ENCODE results near the gene SLCO3A1.

The SLCO3A1 gene

GRCh38 chr15:92035551-92035950, 182.0 kb downstream of the SLCO3A1 start:
- H3K9me3 ChIP-seq (ENCODE audit: insufficient read depth, low read depth, low read length), result peaks cover 4% of the 10 kb centered on the region
- H3K4me1 ChIP-seq (ENCODE audit: insufficient read depth, low read length), result peaks cover 13% of the 10 kb centered on the region
- H3K9ac ChIP-seq (ENCODE audit: low read depth, low read length), result no peak overlapping the region

DNA sequence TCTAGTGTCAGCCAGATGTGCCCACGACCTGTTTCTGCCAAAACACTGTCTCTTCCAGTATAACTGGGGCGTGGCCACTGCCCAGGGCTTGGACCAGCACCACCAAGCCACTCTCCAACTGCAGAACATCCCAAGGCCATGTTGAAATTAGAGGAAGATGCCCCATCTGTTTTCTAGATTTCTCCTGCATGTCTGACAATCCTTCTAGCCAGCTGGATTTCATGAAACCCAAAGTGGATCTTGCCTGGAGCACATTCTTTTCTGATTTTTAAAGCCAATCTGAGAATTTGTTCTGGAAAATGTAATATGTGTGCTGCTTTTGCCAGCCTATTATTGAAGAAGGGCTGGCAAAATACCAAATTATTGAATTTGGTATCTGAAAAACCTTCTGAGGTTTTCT, 182.5 kb downstream of the SLCO3A1 start:
- Histone ChIP-seq H3K4me3 (ENCODE audit: low read length) (no peak overlapping the region), H3K9me3 (ENCODE audit: insufficient read depth, low read depth, low read length) (peaks cover 4% of the 10 kb centered on the region), H3K4me1 (ENCODE audit: insufficient read depth, low read length) (peaks cover 13% of the 10 kb centered on the region), H3K27ac (ENCODE audit: low read length) (no peak overlapping the region), H3K36me3 (ENCODE audit: insufficient read depth, low read depth, low read length) (no peaks in the 10 kb centered on the region), H3K9ac (ENCODE audit: low read depth, low read length) (no peak overlapping the region), H3K27me3 (ENCODE audit: insufficient read depth, low read length) (no peaks in the 10 kb centered on the region)

More at GRCh38 chr15:92035551-92035950, 182.0 kb downstream of the SLCO3A1 start:
- no peak overlapping the region for H3K4me3 ChIP-seq (ENCODE audit: low read length)
- H3K27me3 ChIP-seq (ENCODE audit: insufficient read depth, low read length), result no peaks in the 10 kb centered on the region
- no peak overlapping the region for H3K27ac ChIP-seq (ENCODE audit: low read length)
- H3K36me3 ChIP-seq (ENCODE audit: insufficient read depth, low read depth, low read length), result no peaks in the 10 kb centered on the region

DNA sequence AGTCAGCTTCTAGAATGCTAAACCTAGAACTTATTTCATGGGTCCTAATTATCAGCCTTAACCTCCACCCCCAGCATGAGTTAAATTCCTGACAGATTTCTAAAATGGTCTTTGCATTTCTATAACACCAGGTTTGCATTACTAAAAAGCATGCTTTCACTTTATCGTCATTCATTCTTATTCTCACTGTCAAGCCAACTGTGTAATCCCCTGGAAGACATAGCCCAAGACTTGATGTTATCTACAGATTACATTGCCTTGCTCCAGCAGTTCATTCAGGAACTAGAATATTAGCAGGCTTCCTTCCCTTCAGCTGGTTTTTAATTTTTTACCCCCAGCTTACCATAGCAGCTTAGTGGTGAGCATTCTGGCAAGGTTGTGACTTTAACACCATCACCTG, 184.0 kb downstream of the SLCO3A1 start:
- Histone ChIP-seq H3K9ac (ENCODE audit: low read depth, low read length) (no peak overlapping the region), H3K9me3 (ENCODE audit: insufficient read depth, low read depth, low read length) (peaks cover 4% of the 10 kb centered on the region), H3K36me3 (ENCODE audit: insufficient read depth, low read depth, low read length) (no peaks in the 10 kb centered on the region), H3K27me3 (ENCODE audit: insufficient read depth, low read length) (no peaks in the 10 kb centered on the region), H3K27ac (ENCODE audit: low read length) (no peak overlapping the region), H3K4me3 (ENCODE audit: low read length) (peak overlapping the region; percentile 1; the same call in 1 of the 2 replicates), H3K4me1 (ENCODE audit: insufficient read depth, low read length) (peaks cover 10% of the 10 kb centered on the region)

DNA sequence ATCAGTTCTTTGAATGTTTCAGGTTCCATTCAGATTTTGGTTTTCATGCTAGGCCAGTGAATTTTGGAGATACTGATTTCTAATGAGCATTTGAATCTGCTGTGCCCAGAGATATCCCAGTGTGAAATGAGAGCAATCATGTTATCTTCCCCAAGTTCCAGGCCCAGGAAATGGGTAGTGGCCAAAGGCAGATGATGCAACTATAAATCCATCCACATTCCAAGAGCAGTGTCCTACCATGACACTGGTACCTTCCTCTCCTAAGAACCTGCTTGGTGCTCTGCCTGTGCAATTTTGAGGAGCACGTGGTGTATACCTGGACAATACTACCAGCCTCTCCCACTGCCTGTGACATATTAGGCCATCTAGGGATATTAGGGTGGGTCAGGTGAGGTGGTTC, 186.8 kb downstream of the SLCO3A1 start:
- no peaks in the 10 kb centered on the region for H3K36me3 ChIP-seq (ENCODE audit: insufficient read depth, low read depth, low read length)
- no peak overlapping the region for H3K9ac ChIP-seq (ENCODE audit: low read depth, low read length)
- no peak overlapping the region for H3K27ac ChIP-seq (ENCODE audit: low read length)
- no peak overlapping the region for H3K4me3 ChIP-seq (ENCODE audit: low read length)
- H3K9me3 ChIP-seq (ENCODE audit: insufficient read depth, low read depth, low read length), result peaks cover 4% of the 10 kb centered on the region
- H3K4me1 ChIP-seq (ENCODE audit: insufficient read depth, low read length), result peaks cover 10% of the 10 kb centered on the region
- H3K27me3 ChIP-seq (ENCODE audit: insufficient read depth, low read length), result no peaks in the 10 kb centered on the region

GRCh38 chr15:92041371-92041770, 187.9 kb downstream of the SLCO3A1 start:
- no peaks in the 10 kb centered on the region for H3K27me3 ChIP-seq (ENCODE audit: insufficient read depth, low read length)
- peaks cover 4% of the 10 kb centered on the region for H3K9me3 ChIP-seq (ENCODE audit: insufficient read depth, low read depth, low read length)
- H3K27ac ChIP-seq (ENCODE audit: low read length), result no peak overlapping the region
- no peaks in the 10 kb centered on the region for H3K36me3 ChIP-seq (ENCODE audit: insufficient read depth, low read depth, low read length)
- H3K4me1 ChIP-seq (ENCODE audit: insufficient read depth, low read length), result peaks cover 10% of the 10 kb centered on the region
- H3K9ac ChIP-seq (ENCODE audit: low read depth, low read length), result no peak overlapping the region
- no peak overlapping the region for H3K4me3 ChIP-seq (ENCODE audit: low read length)

DNA sequence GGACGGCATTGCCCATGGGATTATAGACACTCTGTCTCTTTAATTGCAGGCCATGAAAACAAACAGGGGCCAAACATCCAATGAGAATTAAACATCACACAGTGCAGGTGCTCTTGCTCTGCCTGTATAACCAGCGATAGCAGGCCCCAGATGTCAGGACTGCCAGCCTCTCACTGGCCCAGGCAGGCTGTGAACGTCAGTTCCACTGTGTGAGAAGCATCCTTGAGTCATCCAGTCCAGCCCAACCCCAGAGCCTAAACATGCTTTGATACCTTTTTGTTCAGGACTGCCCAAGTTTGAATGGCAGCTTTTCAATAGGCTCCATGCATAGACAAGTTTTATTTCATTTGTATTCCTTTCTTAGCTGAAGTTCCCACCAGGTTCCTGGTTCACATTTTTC, 189.8 kb downstream of the SLCO3A1 start:
- H3K36me3 ChIP-seq (ENCODE audit: insufficient read depth, low read depth, low read length), result no peaks in the 10 kb centered on the region
- no peak overlapping the region for H3K27ac ChIP-seq (ENCODE audit: low read length)
- no peak overlapping the region for H3K4me3 ChIP-seq (ENCODE audit: low read length)
- H3K9me3 ChIP-seq (ENCODE audit: insufficient read depth, low read depth, low read length), result peaks cover 4% of the 10 kb centered on the region
- H3K9ac ChIP-seq (ENCODE audit: low read depth, low read length), result no peak overlapping the region
- H3K4me1 ChIP-seq (ENCODE audit: insufficient read depth, low read length), result no peaks in the 10 kb centered on the region
- H3K27me3 ChIP-seq (ENCODE audit: insufficient read depth, low read length), result no peaks in the 10 kb centered on the region

DNA sequence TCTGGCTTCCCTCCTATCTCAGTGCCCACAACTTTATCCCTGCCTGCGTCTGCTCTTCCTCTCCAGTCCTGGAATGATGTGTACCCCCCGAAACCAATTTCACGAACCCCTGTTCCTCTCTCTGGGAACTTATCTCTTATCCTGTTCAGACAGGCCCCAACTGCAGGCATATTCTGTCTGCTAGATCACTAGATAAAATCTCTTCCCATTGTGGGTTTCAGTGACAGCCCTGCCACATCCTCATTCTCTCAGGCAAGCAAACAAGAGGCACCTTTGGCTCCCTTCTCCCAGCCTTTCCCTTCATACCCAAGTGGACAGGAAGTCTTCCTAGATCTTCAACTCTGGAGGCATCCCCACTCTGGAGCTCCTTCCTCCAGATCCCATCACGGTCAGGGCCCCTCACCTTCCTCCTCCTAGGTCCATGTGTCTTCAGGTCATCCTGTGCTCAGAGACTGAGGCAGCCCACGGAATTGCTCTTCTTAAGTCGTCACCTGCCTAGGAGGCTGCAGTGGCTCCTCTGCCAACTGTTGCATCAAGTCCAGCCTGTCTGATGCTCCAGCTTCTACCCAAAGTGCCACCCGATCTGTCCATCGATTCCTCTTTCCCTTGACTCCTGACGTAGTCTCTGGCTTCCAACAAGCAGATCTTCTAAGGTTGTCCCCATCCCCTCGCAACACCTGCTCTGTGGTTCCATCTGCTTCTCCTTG, 190.8 kb downstream of the SLCO3A1 start:
- Histone ChIP-seq H3K4me1 (ENCODE audit: insufficient read depth, low read length) (no peaks in the 10 kb centered on the region), H3K9ac (ENCODE audit: low read depth, low read length) (no peak overlapping the region), H3K36me3 (ENCODE audit: insufficient read depth, low read depth, low read length) (no peaks in the 10 kb centered on the region), H3K4me3 (ENCODE audit: low read length) (no peak overlapping the region), H3K27ac (ENCODE audit: low read length) (no peak overlapping the region), H3K27me3 (ENCODE audit: insufficient read depth, low read length) (no peaks in the 10 kb centered on the region), H3K9me3 (ENCODE audit: insufficient read depth, low read depth, low read length) (peaks cover 2% of the 10 kb centered on the region; the same call in 1 of the 2 replicates)

- H3K4me3 ChIP-seq (ENCODE audit: low read length), result no peak overlapping the region
- H3K36me3 ChIP-seq (ENCODE audit: insufficient read depth, low read depth, low read length), result no peaks in the 10 kb centered on the region
- H3K4me1 ChIP-seq (ENCODE audit: insufficient read depth, low read length), result no peaks in the 10 kb centered on the region
- H3K9me3 ChIP-seq (ENCODE audit: insufficient read depth, low read depth, low read length), result no peaks in the 10 kb centered on the region
- H3K9ac ChIP-seq (ENCODE audit: low read depth, low read length), result no peak overlapping the region
- no peak overlapping the region for H3K27ac ChIP-seq (ENCODE audit: low read length)
- H3K27me3 ChIP-seq (ENCODE audit: insufficient read depth, low read length), result no peaks in the 10 kb centered on the region
Observed at GRCh38 chr15:92047900-92048299, 194.4 kb downstream of the SLCO3A1 start.

GRCh38 chr15:92048739-92049138, 195.2 kb downstream of the SLCO3A1 start:
- Histone ChIP-seq H3K9me3 (ENCODE audit: insufficient read depth, low read depth, low read length) (no peaks in the 10 kb centered on the region), H3K27ac (ENCODE audit: low read length) (no peak overlapping the region), H3K9ac (ENCODE audit: low read depth, low read length) (no peak overlapping the region), H3K4me3 (ENCODE audit: low read length) (no peak overlapping the region), H3K36me3 (ENCODE audit: insufficient read depth, low read depth, low read length) (no peaks in the 10 kb centered on the region), H3K27me3 (ENCODE audit: insufficient read depth, low read length) (no peaks in the 10 kb centered on the region), H3K4me1 (ENCODE audit: insufficient read depth, low read length) (no peaks in the 10 kb centered on the region)

DNA sequence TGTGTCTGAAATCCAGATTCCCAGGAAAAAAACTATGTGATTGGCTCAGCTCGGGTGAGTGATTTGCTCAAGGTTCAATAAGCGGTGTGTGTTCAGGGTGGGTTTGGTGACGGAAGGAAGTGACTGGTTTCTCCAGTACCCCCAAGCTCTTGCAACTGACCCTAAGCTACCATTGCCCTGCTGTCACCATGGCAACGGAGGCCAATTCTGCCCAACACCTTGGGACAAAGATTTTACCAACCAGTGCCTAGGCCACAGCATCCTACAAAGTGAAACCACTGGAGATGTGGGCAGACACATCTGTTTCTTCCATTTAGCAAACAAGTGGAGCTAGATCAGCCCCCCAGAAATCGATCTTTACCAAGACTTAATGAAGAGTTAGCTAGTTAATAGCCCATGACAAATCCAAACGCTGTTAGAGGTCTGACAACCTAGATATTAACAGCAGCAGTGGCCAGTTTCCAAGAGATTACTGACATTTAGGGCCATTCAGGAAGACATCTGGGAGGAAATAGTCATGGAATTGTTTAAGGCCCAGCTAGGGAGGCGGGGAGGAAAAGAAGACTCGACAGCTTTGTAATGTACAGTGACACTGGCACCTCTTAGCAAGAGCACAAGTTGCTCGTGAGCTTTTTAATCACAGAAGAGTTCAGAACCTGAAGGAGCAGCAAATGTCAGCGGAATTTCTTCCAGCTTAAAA, 195.9 kb downstream of the SLCO3A1 start:
- Histone ChIP-seq H3K4me1 (ENCODE audit: insufficient read depth, low read length) (no peaks in the 10 kb centered on the region), H3K36me3 (ENCODE audit: insufficient read depth, low read depth, low read length) (no peaks in the 10 kb centered on the region), H3K27me3 (ENCODE audit: insufficient read depth, low read length) (no peaks in the 10 kb centered on the region), H3K9me3 (ENCODE audit: insufficient read depth, low read depth, low read length) (no peaks in the 10 kb centered on the region), H3K4me3 (ENCODE audit: low read length) (no peak overlapping the region), H3K27ac (ENCODE audit: low read length) (no peak overlapping the region), H3K9ac (ENCODE audit: low read depth, low read length) (no peak overlapping the region)

- Histone ChIP-seq H3K9ac (ENCODE audit: low read depth, low read length) (no peak overlapping the region), H3K27me3 (ENCODE audit: insufficient read depth, low read length) (no peaks in the 10 kb centered on the region), H3K4me1 (ENCODE audit: insufficient read depth, low read length) (no peaks in the 10 kb centered on the region)
Observed at GRCh38 chr15:92050220-92050898, 196.9 kb downstream of the SLCO3A1 start.

GRCh38 chr15:92051716-92052115, 198.2 kb downstream of the SLCO3A1 start:
- Histone ChIP-seq H3K36me3 (ENCODE audit: insufficient read depth, low read depth, low read length) (no peaks in the 10 kb centered on the region), H3K4me1 (ENCODE audit: insufficient read depth, low read length) (no peaks in the 10 kb centered on the region), H3K9me3 (ENCODE audit: insufficient read depth, low read depth, low read length) (no peaks in the 10 kb centered on the region), H3K27ac (ENCODE audit: low read length) (no peak overlapping the region), H3K4me3 (ENCODE audit: low read length) (no peak overlapping the region), H3K27me3 (ENCODE audit: insufficient read depth, low read length) (no peaks in the 10 kb centered on the region), H3K9ac (ENCODE audit: low read depth, low read length) (no peak overlapping the region)

More at GRCh38 chr15:92050220-92050898, 196.9 kb downstream of the SLCO3A1 start:
- H3K36me3 ChIP-seq (ENCODE audit: insufficient read depth, low read depth, low read length), result no peaks in the 10 kb centered on the region
- H3K27ac ChIP-seq (ENCODE audit: low read length), result no peak overlapping the region
- H3K4me3 ChIP-seq (ENCODE audit: low read length), result no peak overlapping the region
- H3K9me3 ChIP-seq (ENCODE audit: insufficient read depth, low read depth, low read length), result no peaks in the 10 kb centered on the region

Data from iPS-20b (cell line).